ENCODE data around the gene LCN6.

DNA sequence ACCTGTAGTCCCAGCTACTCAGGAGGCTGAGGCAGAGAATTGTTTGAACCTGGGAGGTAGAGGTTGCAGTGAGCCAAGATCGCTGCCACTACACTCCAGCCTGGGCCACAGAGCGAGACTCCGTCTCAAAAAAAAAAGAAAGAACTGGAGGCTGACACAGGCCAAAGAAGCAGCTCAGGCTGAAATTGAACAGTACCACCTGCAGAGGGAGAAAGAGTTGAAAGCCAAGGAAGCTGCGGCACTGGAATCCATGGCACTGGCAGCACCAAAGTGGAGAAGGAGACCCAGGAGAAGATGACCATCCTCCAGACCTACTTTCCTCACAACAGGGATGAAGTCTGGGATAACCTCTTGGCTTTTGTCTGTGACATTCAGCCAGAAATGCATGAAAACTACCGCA lies 31.5 kb upstream of the LCN6 start:
- no peak for TF ChIP-seq CTCF (IDR thresholded peaks at IDR 0.05)
- no peak for TF ChIP-seq POLR2AphosphoS5 (IDR thresholded peaks at IDR 0.05)
